ENCODE measurements around the gene CATSPERE. TPM values are rescaled to one million over a fixed set of nuclear protein-coding genes. Genes with fewer than 3 reads are reported as not detected.
"Not testable (repeated sequence)": the region's sequence is repeated elsewhere in the genome, so short reads cannot be mapped to it uniquely, and the experiment has no call there.

The CATSPERE gene

DNA sequence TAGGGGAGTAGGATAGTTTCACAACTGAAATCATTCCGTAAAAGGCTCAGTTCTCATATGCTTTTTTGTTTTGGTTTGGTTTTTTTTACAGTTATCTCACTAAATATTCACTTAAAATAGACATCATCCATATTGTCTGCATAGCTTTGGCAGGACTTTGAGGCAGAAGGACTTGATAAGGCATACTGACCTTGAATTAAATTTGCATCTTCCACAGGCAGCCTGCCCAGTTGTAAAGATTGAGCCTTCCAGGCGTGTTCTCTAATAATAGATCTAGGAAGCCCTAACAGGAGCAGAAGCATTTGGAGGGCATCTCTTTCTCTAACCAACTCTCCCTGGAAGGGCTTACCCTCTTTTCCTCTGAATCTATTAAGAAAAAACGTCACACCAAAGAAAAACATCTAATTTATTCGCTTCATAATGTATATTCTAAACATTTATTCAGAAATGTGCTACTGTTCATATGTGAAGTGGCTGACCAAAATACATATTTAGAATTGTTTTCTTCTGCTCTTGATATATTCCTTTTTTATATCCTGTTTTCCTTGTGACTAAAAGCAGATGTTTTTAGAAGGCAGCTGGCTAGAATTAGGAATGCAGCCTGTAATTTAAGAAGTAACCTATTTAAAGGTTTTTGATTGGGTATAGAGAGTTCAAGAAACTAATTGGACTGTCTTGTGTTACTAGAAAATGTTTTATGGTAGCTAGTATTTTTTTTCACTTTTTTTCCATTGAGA, 212.0 kb downstream of the CATSPERE start:
- H3K9me3 ChIP-seq (replicated peaks; ENCODE audit: low read length) = no peaks in the 10 kb centered on the region
- no peaks in the 10 kb centered on the region for H3K27me3 ChIP-seq (ENCODE audit: control insufficient read depth, insufficient read depth, low read length)

DNA sequence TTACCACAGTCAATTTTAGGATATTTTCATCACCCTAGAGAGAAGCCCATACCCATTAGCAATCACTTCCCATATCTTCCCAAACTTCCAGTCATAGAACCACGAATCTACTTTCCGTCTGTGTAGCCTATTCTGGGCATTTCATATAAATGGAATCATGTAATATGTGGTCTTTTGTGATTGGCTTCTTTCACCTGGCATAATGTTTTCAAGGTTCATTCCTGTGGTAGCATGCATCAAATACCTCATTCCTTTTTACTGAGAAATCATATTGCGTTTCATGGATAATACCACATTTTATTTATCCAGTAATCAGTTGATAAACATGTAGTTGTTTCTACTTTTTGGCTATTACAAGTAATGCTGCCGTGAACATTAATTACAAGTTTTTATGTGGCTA, 213.4 kb downstream of the CATSPERE start:
- Histone ChIP-seq H3K4me3 (ENCODE audit: low read length) (peak overlapping the region; percentile 29), H3K36me3 (ENCODE audit: insufficient read depth, low read length) (peaks cover 3% of the 10 kb centered on the region), H3K4me1 (ENCODE audit: control insufficient read depth, insufficient read depth, low read length) (peaks cover 39% of the 10 kb centered on the region), H3K9me3 (replicated peaks; ENCODE audit: low read length) (no peaks in the 10 kb centered on the region), H3K27me3 (ENCODE audit: control insufficient read depth, insufficient read depth, low read length) (no peaks in the 10 kb centered on the region), H3K9ac (ENCODE audit: low read depth, low read length) (no peak overlapping the region), H3K4me2 (ENCODE audit: low read length) (peak overlapping the region; percentile 32)

More for the DNA sequence above, 212.0 kb downstream of the CATSPERE start:
- Histone ChIP-seq H3K36me3 (ENCODE audit: insufficient read depth, low read length) (no peaks in the 10 kb centered on the region), H3K4me2 (ENCODE audit: low read length) (peak overlapping the region; percentile 76), H3K4me3 (ENCODE audit: low read length) (peak overlapping the region; percentile 41), H3K4me1 (ENCODE audit: control insufficient read depth, insufficient read depth, low read length) (peaks cover 39% of the 10 kb centered on the region), H3K9ac (ENCODE audit: low read depth, low read length) (peak overlapping the region; percentile 50)

DNA sequence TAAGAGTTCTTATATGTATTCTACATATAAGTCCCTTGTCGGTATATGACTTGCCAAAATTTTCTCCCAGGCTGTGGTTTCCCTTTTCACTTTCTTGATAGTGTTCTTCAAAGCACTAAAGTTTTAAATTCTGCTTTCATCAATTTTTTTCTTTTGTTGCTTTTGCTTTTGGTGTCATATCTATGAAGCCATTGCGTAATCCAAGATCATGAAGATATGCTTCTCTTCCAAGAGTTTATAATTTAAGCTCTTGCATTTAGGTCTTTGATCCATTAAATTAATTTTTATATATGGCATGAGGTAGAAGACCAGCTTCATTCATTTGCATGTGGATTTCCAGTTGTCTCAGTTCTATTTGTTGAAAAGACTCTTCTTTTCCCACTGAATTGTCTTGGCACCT, 214.1 kb downstream of the CATSPERE start:
- Histone ChIP-seq H3K4me3 (ENCODE audit: low read length) (no peak overlapping the region), H3K9ac (ENCODE audit: low read depth, low read length) (no peak overlapping the region), H3K4me2 (ENCODE audit: low read length) (peak overlapping the region; percentile 32), H3K9me3 (replicated peaks; ENCODE audit: low read length) (no peaks in the 10 kb centered on the region), H3K36me3 (ENCODE audit: insufficient read depth, low read length) (peaks cover 3% of the 10 kb centered on the region), H3K27me3 (ENCODE audit: control insufficient read depth, insufficient read depth, low read length) (no peaks in the 10 kb centered on the region), H3K4me1 (ENCODE audit: control insufficient read depth, insufficient read depth, low read length) (peaks cover 39% of the 10 kb centered on the region)

- Histone ChIP-seq H3K9ac (ENCODE audit: low read depth, low read length) (no peak overlapping the region), H3K4me1 (ENCODE audit: control insufficient read depth, insufficient read depth, low read length) (peaks cover 20% of the 10 kb centered on the region), H3K36me3 (ENCODE audit: insufficient read depth, low read length) (peaks cover 3% of the 10 kb centered on the region), H3K4me2 (ENCODE audit: low read length) (no peak overlapping the region), H3K4me3 (ENCODE audit: low read length) (no peak overlapping the region), H3K27me3 (ENCODE audit: control insufficient read depth, insufficient read depth, low read length) (no peaks in the 10 kb centered on the region), H3K9me3 (replicated peaks; ENCODE audit: low read length) (no peaks in the 10 kb centered on the region)
These were observed 217.6 kb downstream of the CATSPERE start for GRCh38 chr1:244678697-244679096.

- Histone ChIP-seq H3K4me1 (ENCODE audit: control insufficient read depth, insufficient read depth, low read length) (peaks cover under 1% of the 10 kb centered on the region), H3K4me2 (ENCODE audit: low read length) (no peak overlapping the region), H3K27me3 (ENCODE audit: control insufficient read depth, insufficient read depth, low read length) (no peaks in the 10 kb centered on the region), H3K36me3 (ENCODE audit: insufficient read depth, low read length) (peaks cover 3% of the 10 kb centered on the region), H3K4me3 (ENCODE audit: low read length) (no peak overlapping the region), H3K9me3 (replicated peaks; ENCODE audit: low read length) (no peaks in the 10 kb centered on the region), H3K9ac (ENCODE audit: low read depth, low read length) (no peak overlapping the region)
These were observed 219.6 kb downstream of the CATSPERE start for GRCh38 chr1:244680667-244681066.

DNA sequence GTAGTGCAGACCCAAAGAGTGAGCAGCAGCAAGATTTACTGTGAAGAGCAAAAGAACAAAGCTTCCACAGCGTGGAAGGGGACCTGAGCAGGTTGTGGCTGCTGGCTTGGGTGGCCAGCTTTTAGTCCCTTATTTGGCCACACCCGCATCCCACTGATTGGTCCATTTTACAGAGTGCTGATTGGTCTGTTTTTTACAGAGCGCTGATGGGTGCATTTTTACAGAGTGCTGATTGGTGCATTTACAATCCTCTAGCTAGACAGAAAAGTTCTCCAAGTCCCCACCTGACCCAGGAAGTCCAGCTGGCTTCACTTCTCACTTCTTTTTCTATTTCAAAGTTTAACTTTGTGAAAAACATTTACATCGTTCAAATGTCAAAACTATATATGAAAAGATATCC, 221.0 kb downstream of the CATSPERE start:
- H3K4me3 ChIP-seq (ENCODE audit: low read length); H3K4me2 ChIP-seq (ENCODE audit: low read length); H3K36me3 ChIP-seq (ENCODE audit: insufficient read depth, low read length); H3K9me3 ChIP-seq (replicated peaks; ENCODE audit: low read length); H3K4me1 ChIP-seq (ENCODE audit: control insufficient read depth, insufficient read depth, low read length); H3K9ac ChIP-seq (ENCODE audit: low read depth, low read length); H3K27me3 ChIP-seq (ENCODE audit: control insufficient read depth, insufficient read depth, low read length): not testable (repeated sequence)

Small RNAs within 50 kb of the gene (small RNA-seq; reads per million reads assigned to genes)
- not detected for gene CYCSP5

Data from skeletal muscle satellite cell (primary cell).